HT1080 (cell line): ENCODE data around the gene PRCD. TPM values are rescaled to one million over a fixed set of nuclear protein-coding genes. Genes with fewer than 3 reads are reported as not detected.

Experiments
- DNase-seq: peaks from one replicate; pipeline ENCODE4 v3.0.0-alpha.2; 2015; ENCODE audit warnings: low read depth
- polyA plus RNA-seq, 2 experiments: library from polyadenylated mRNA; depleted of rRNA; stranded (reverse); fragments of >200 nt; gene quantifications; 2 replicates each; pipeline ENCODE4 v1.2.3, GENCODE V29; 2015
- total RNA-seq: library from RNA; depleted of rRNA; stranded (reverse); fragments of >200 nt; shearing (Covaris generic); gene quantifications from 2 replicates; pipeline ENCODE4 v1.2.3, GENCODE V29; 2014; rRNA removed

Gene PRCD
- total RNA-seq, result 1.5 TPM in 1 of 2 replicates, not detected in the other
- 0.86 and 1.5 TPM in 2 replicates for polyA plus RNA-seq (2015; cell fraction: cytosol; rRNA removed)
- 0.72 and 0.79 TPM in 2 replicates for polyA plus RNA-seq (2015; cell fraction: nucleus; rRNA removed)

- DNase-seq, result no peak
These were observed at the start of gene PRCD for GRCh38 chr17:76539631-76540271. PRCD (plus strand) TSS chr17:76540044; CDS start chr17:76540142, 98 bp downstream.

- no peak for DNase-seq
These were observed 49.6 kb upstream of the PRCD start for GRCh38 chr17:76490112-76490710.

- DNase-seq, result no peak
These were observed 48.3 kb upstream of the PRCD start for GRCh38 chr17:76491271-76492122.

- no peak for DNase-seq
These were observed 47.5 kb upstream of the PRCD start for GRCh38 chr17:76492123-76492988.

- peak; percentile 91 for DNase-seq
These were observed 46.8 kb upstream of the PRCD start for GRCh38 chr17:76492989-76493501.

- DNase-seq, result no peak
These were observed 46.2 kb upstream of the PRCD start for GRCh38 chr17:76493505-76494167.

GRCh38 chr17:76495663-76496400 is 44.0 kb upstream of the PRCD start:
- no peak for DNase-seq

GRCh38 chr17:76496464-76496863 is 43.4 kb upstream of the PRCD start:
- DNase-seq, result no peak

GRCh38 chr17:76497699-76497978 is 42.2 kb upstream of the PRCD start:
- DNase-seq, result no peak

- peak; percentile 79 for DNase-seq
These were observed 41.6 kb upstream of the PRCD start for GRCh38 chr17:76497979-76498875.

- no peak for DNase-seq
These were observed 41.0 kb upstream of the PRCD start for GRCh38 chr17:76498876-76499251.

GRCh38 chr17:76499267-76499667 is 40.6 kb upstream of the PRCD start:
- peak; percentile 46 for DNase-seq

GRCh38 chr17:76500074-76500746 is 39.6 kb upstream of the PRCD start:
- no peak for DNase-seq

GRCh38 chr17:76500747-76501017 is 39.2 kb upstream of the PRCD start:
- no peak for DNase-seq

- DNase-seq, result peak; percentile 63
These were observed 38.6 kb upstream of the PRCD start, which contains the start of gene RHBDF2 for GRCh38 chr17:76501018-76501826. RHBDF2 (minus strand) TSS chr17:76501423; CDS start chr17:76481524, 19,899 bp downstream.

- no peak for DNase-seq
These were observed 38.0 kb upstream of the PRCD start for GRCh38 chr17:76501827-76502307.
